Stimulated activated CD4-positive, alpha-beta T cell treated with anti-CD3 and anti-CD28 coated beads, Interleukin-1b, Interleukin-23, amount 100 ng/mL, for 48 hours (primary cell): ENCODE results near the gene RGS19.

Source experiments
- DNase-seq: peaks from one replicate; pipeline ENCODE4 v3.0.0-alpha.2; 2020

Gene RGS19

GRCh38 chr20:64062596-64063388 is 16.5 kb downstream of the RGS19 start, which contains the start of gene TCEA2:
Gene TCEA2, plus strand, starts transcription at chr20:64063198. Its CDS starts 115 bp downstream, at chr20:64063313.
- peak; percentile 95 for DNase-seq

- DNase-seq, result no peak
These were observed 17.1 kb downstream of the RGS19 start for GRCh38 chr20:64062276-64062595.

- no peak for DNase-seq
These were observed 20.8 kb downstream of the RGS19 start for GRCh38 chr20:64058536-64058935.

- DNase-seq, result peak; percentile 81
These were observed 21.5 kb downstream of the RGS19 start for GRCh38 chr20:64057628-64058498.

GRCh38 chr20:64056889-64057627 is 22.3 kb downstream of the RGS19 start:
- no peak for DNase-seq

- no peak for DNase-seq
These were observed 22.8 kb downstream of the RGS19 start for GRCh38 chr20:64056639-64056888.

GRCh38 chr20:64055893-64056638 is 23.3 kb downstream of the RGS19 start:
- DNase-seq, result no peak

- no peak for DNase-seq
These were observed 23.9 kb downstream of the RGS19 start for GRCh38 chr20:64055396-64055892.

GRCh38 chr20:64053841-64054661 is 25.3 kb downstream of the RGS19 start:
- no peak for DNase-seq

GRCh38 chr20:64052987-64053840 is 26.1 kb downstream of the RGS19 start:
- DNase-seq, result no peak

GRCh38 chr20:64052326-64052722 is 27.0 kb downstream of the RGS19 start:
- no peak for DNase-seq

GRCh38 chr20:64051561-64052325 is 27.6 kb downstream of the RGS19 start:
- no peak for DNase-seq

- DNase-seq, result no peak
These were observed 28.3 kb downstream of the RGS19 start for GRCh38 chr20:64051033-64051452.

- DNase-seq, result no peak
These were observed 28.9 kb downstream of the RGS19 start for GRCh38 chr20:64050261-64051032.

- no peak for DNase-seq
These were observed 29.4 kb downstream of the RGS19 start for GRCh38 chr20:64049878-64050260.

GRCh38 chr20:64049060-64049877 is 30.0 kb downstream of the RGS19 start, which contains the start of gene SOX18:
Gene SOX18, minus strand, starts transcription at chr20:64049639. Its CDS starts 123 bp downstream, at chr20:64049516.
- DNase-seq, result no peak

GRCh38 chr20:64048402-64049044 is 30.8 kb downstream of the RGS19 start:
- DNase-seq, result no peak
